Aortic smooth muscle cell (primary cell): ENCODE measurements around the gene MBTD1. TPM values are rescaled to one million over a fixed set of nuclear protein-coding genes. Genes with fewer than 3 reads are reported as not detected.

ENCODE experiments used
- total RNA-seq: library from RNA; depleted of rRNA; stranded (reverse); fragments of >200 nt; gene quantifications from 2 replicates; pipeline ENCODE4 v1.2.3, GENCODE V29; 2014

MBTD1 gene
- 8.5 and 10.4 TPM in 2 replicates for total RNA-seq

GRCh38 chr17:51259564-51260236 lies at the start of gene MBTD1:
MBTD1 (minus strand) TSS chr17:51260049; CDS start chr17:51225161, 34,888 bp downstream.

GRCh38 chr17:51260237-51261023 lies 581 bp upstream of the MBTD1 start, which contains the start of gene UTP18:
UTP18 (plus strand) TSS chr17:51260546; CDS start chr17:51260585, 39 bp downstream.

GRCh38 chr17:51166198-51166986 lies 93.5 kb downstream of the MBTD1 start, which contains the start of gene NME2:
NME2 (plus strand) TSS chr17:51166411; CDS start chr17:51166831, 420 bp downstream.

GRCh38 chr17:51153210-51154072 lies 106.4 kb downstream of the MBTD1 start, which contains the start of gene NME1:
NME1 (plus strand) TSS chr17:51153559; CDS start chr17:51155655, 2,096 bp downstream.

Other genes with a start within 250 kb of the MBTD1 start
- 244 and 255 TPM in 2 replicates for gene SPAG9, start 139.2 kb downstream of the MBTD1 start, total RNA-seq
- 121 and 153 TPM in 2 replicates for gene NME1, start 106.5 kb downstream of the MBTD1 start, total RNA-seq
- 710 and 713 TPM in 2 replicates for gene NME2, start 93.6 kb downstream of the MBTD1 start, total RNA-seq
- gene UTP18, start 497 bp upstream of the MBTD1 start, total RNA-seq, result 35.8 and 42.3 TPM in 2 replicates